ENCODE measurements around the gene RANBP17. TPM values are rescaled to one million over a fixed set of nuclear protein-coding genes. Genes with fewer than 3 reads are reported as not detected.

Gene RANBP17
- polyA plus RNA-seq, 1 of the 3 experiments (the other 2 are of a cell fraction), result 6.0 TPM

- POLR2A ChIA-PET, result no interaction called here
- no peak for TF ChIP-seq REST (IDR thresholded peaks at IDR 0.05; ENCODE audit: low read depth, low read length)
- peak; percentile 33; the same call in 1 of the 2 replicates for TF ChIP-seq TCF12 (IDR thresholded peaks at IDR 0.05)
- TF ChIP-seq EP300 (IDR thresholded peaks at IDR 0.05; ENCODE audit: borderline replicate concordance in 1 of 2, low read depth in 1 of 2, low read length in 1 of 2), result no peak
- TF ChIP-seq MXI1 (IDR thresholded peaks at IDR 0.05; ENCODE audit: low read depth, low read length), result no peak
- no peak for TF ChIP-seq CTCF (IDR thresholded peaks at IDR 0.05)
- no peak for TF ChIP-seq MAX (IDR thresholded peaks at IDR 0.05; ENCODE audit: low read depth)
- H3K9me2 ChIP-seq, result no peaks in the 10 kb centered on the region
- no peaks in the 10 kb centered on the region for H3F3A ChIP-seq (replicated peaks; ENCODE audit: insufficient read depth)
- CTCF ChIA-PET, result no interaction called here
- H3K4me3 ChIP-seq (ENCODE audit: low read depth in 2 of 2, low read length in 1 of 2), result no peak overlapping the region
- H3K9ac ChIP-seq, result no peak overlapping the region
- H3K9me3 ChIP-seq, result no peaks in the 10 kb centered on the region
- no peak overlapping the region for H2AFZ ChIP-seq (ENCODE audit: low read depth)
- no peaks in the 10 kb centered on the region for H3K36me3 ChIP-seq (replicated peaks in 1 of 2; ENCODE audit: control insufficient read depth in 1 of 2, insufficient read depth in 2 of 2, low read length in 1 of 2)
- H3K4me1 ChIP-seq (ENCODE audit: control insufficient read depth in 1 of 2, insufficient read depth in 2 of 2, low read depth in 1 of 2, low read length in 1 of 2), result no peaks in the 10 kb centered on the region
- H3K27me3 ChIP-seq (ENCODE audit: insufficient read depth), result no peaks in the 10 kb centered on the region
- H3K27ac ChIP-seq (ENCODE audit: low read depth in 2 of 2, low read length in 1 of 2), result no peak overlapping the region
- DNase-seq, result no peak
- H3K4me2 ChIP-seq, result no peak overlapping the region
- H3K79me2 ChIP-seq (ENCODE audit: insufficient read depth), result no peaks in the 10 kb centered on the region
- H4K20me1 ChIP-seq (ENCODE audit: insufficient read depth), result no peaks in the 10 kb centered on the region
Observed at GRCh38 chr5:170846416-170846815, 15.4 kb upstream of the RANBP17 start.

GRCh38 chr5:170846846-170847245 is 15.0 kb upstream of the RANBP17 start:
- CTCF ChIA-PET, result no interaction called here
- H3K27ac ChIP-seq (ENCODE audit: low read depth in 2 of 2, low read length in 1 of 2), result no peak overlapping the region
- TF ChIP-seq REST (IDR thresholded peaks at IDR 0.05; ENCODE audit: low read depth, low read length) (no peak), FOXM1 (IDR thresholded peaks at IDR 0.05; ENCODE audit: low read depth) (no peak), YY1 (IDR thresholded peaks at IDR 0.05; ENCODE audit: low read depth) (no peak), USF2 (IDR thresholded peaks at IDR 0.05; ENCODE audit: borderline replicate concordance, low read depth, low read length) (no peak), PBX3 (IDR thresholded peaks at IDR 0.05) (no peak), EP300 (IDR thresholded peaks at IDR 0.05; ENCODE audit: borderline replicate concordance in 1 of 2, low read depth in 1 of 2, low read length in 1 of 2) (no peak), POLR2AphosphoS5 (IDR thresholded peaks at IDR 0.05; ENCODE audit: low read depth, low read length) (no peak), CHD2 (IDR thresholded peaks at IDR 0.05; ENCODE audit: low read length, partially characterized antibody) (no peak), TAF1 (IDR thresholded peaks at IDR 0.05; ENCODE audit: borderline replicate concordance, low read depth, low read length) (no peak), GABPA (IDR thresholded peaks at IDR 0.05; ENCODE audit: low read depth) (no peak), FOSL2 (IDR thresholded peaks at IDR 0.05; ENCODE audit: borderline replicate concordance, low read depth) (no peak), FOXJ3 (CRISPR knock-in tag; IDR thresholded peaks at IDR 0.05) (no peak)

More at GRCh38 chr5:170846846-170847245, 15.0 kb upstream of the RANBP17 start:
- H3K4me2 ChIP-seq, result no peak overlapping the region
- no peaks in the 10 kb centered on the region for H3K4me1 ChIP-seq (ENCODE audit: control insufficient read depth in 1 of 2, insufficient read depth in 2 of 2, low read depth in 1 of 2, low read length in 1 of 2)
- H2AFZ ChIP-seq (ENCODE audit: low read depth), result no peak overlapping the region
- H3K9me2 ChIP-seq, result no peaks in the 10 kb centered on the region
- H3K9me3 ChIP-seq, result no peaks in the 10 kb centered on the region
- no peaks in the 10 kb centered on the region for H3F3A ChIP-seq (replicated peaks; ENCODE audit: insufficient read depth)
- no peaks in the 10 kb centered on the region for H3K27me3 ChIP-seq (ENCODE audit: insufficient read depth)
- DNase-seq, result no peak
- H3K36me3 ChIP-seq (replicated peaks in 1 of 2; ENCODE audit: control insufficient read depth in 1 of 2, insufficient read depth in 2 of 2, low read length in 1 of 2), result no peaks in the 10 kb centered on the region
- no peak overlapping the region for H3K4me3 ChIP-seq (ENCODE audit: low read depth in 2 of 2, low read length in 1 of 2)
- no peak overlapping the region for H3K9ac ChIP-seq
- POLR2A ChIA-PET, result no interaction called here
- H4K20me1 ChIP-seq (ENCODE audit: insufficient read depth), result no peaks in the 10 kb centered on the region
- H3K79me2 ChIP-seq (ENCODE audit: insufficient read depth), result no peaks in the 10 kb centered on the region

All from SK-N-SH (cell line).